Ishikawa (cell line): ENCODE data around the gene TECPR2.

Experiments
- CEBPB ChIP-seq: IDR thresholded peaks from 2 replicates; pipeline ENCODE4 v1.6.1; 2012
- CREB1 ChIP-seq: IDR thresholded peaks from 2 replicates; pipeline ENCODE4 v1.6.1; 2012; ENCODE audit warnings: low read depth
- EGR1 ChIP-seq: IDR thresholded peaks from 2 replicates; pipeline ENCODE4 v1.6.1; 2012
- EP300 ChIP-seq: IDR thresholded peaks from 2 replicates; pipeline ENCODE4 v1.6.1; 2012; ENCODE audit warnings: borderline replicate concordance
- FOXM1 ChIP-seq: IDR thresholded peaks from 2 replicates; pipeline ENCODE4 v1.6.1; 2012; ENCODE audit warnings: low read depth, borderline replicate concordance
- NFIC ChIP-seq: IDR thresholded peaks from 2 replicates; pipeline ENCODE4 v1.6.1; 2012
- RAD21 ChIP-seq: IDR thresholded peaks from 2 replicates; pipeline ENCODE4 v1.6.1; 2012; ENCODE audit warnings: low read depth
- TAF1 ChIP-seq: IDR thresholded peaks from 2 replicates; pipeline ENCODE4 v1.6.1; 2012; ENCODE audit warnings: low read depth, mild to moderate bottlenecking
- TCF12 ChIP-seq: IDR thresholded peaks from 2 replicates; pipeline ENCODE4 v1.6.1; 2012; ENCODE audit warnings: low read depth
- TEAD4 ChIP-seq: IDR thresholded peaks from 2 replicates; pipeline ENCODE4 v1.6.1; 2012
- YY1 ChIP-seq: IDR thresholded peaks from 2 replicates; pipeline ENCODE4 v1.6.1; 2012; ENCODE audit warnings: low read depth
- ZBTB7A ChIP-seq: IDR thresholded peaks from 2 replicates; pipeline ENCODE4 v1.6.1; 2012; ENCODE audit warnings: low read depth
- TF ChIP-seq, protein P1 (sequence below): IDR thresholded peaks from 2 replicates; pipeline ENCODE4 v1.6.1; 2012
- TF ChIP-seq, protein P2 (sequence below): IDR thresholded peaks from 2 replicates; pipeline ENCODE4 v1.6.1; 2012; ENCODE audit warnings: low read depth, mild to moderate bottlenecking
- TF ChIP-seq, protein P3 (sequence below): IDR thresholded peaks from 2 replicates; pipeline ENCODE4 v1.6.1; 2012

Gene TECPR2

DNA sequence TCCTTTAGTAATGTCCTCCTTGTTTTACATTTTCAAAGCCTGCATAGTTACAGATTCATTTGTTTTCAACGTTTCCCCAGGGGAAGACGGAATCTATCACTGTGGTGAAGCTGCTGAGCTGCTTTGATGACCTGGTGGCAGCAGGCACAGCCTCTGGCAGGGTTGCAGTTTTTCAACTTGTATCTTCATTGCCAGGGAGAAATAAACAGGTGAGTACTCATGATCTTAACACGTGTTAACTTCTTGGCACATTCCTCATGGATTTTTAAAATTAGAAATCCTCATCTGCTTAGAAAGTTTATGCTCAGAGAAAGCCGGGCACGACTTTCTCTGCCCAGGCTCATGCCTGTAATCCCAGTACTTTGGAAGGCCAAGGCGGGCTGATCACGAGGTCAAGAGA lies 44.5 kb downstream of the TECPR2 start:
- TF ChIP-seq, protein P1, sequence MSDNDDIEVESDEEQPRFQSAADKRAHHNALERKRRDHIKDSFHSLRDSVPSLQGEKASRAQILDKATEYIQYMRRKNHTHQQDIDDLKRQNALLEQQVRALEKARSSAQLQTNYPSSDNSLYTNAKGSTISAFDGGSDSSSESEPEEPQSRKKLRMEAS: no peak
- TF ChIP-seq EP300 (no peak), CREB1 (no peak), TEAD4 (no peak), CEBPB (no peak), YY1 (no peak), RAD21 (no peak), ZBTB7A (no peak), EGR1 (no peak), FOXM1 (no peak), TAF1 (no peak), NFIC (no peak), TCF12 (no peak)
- TF ChIP-seq, protein P2, sequence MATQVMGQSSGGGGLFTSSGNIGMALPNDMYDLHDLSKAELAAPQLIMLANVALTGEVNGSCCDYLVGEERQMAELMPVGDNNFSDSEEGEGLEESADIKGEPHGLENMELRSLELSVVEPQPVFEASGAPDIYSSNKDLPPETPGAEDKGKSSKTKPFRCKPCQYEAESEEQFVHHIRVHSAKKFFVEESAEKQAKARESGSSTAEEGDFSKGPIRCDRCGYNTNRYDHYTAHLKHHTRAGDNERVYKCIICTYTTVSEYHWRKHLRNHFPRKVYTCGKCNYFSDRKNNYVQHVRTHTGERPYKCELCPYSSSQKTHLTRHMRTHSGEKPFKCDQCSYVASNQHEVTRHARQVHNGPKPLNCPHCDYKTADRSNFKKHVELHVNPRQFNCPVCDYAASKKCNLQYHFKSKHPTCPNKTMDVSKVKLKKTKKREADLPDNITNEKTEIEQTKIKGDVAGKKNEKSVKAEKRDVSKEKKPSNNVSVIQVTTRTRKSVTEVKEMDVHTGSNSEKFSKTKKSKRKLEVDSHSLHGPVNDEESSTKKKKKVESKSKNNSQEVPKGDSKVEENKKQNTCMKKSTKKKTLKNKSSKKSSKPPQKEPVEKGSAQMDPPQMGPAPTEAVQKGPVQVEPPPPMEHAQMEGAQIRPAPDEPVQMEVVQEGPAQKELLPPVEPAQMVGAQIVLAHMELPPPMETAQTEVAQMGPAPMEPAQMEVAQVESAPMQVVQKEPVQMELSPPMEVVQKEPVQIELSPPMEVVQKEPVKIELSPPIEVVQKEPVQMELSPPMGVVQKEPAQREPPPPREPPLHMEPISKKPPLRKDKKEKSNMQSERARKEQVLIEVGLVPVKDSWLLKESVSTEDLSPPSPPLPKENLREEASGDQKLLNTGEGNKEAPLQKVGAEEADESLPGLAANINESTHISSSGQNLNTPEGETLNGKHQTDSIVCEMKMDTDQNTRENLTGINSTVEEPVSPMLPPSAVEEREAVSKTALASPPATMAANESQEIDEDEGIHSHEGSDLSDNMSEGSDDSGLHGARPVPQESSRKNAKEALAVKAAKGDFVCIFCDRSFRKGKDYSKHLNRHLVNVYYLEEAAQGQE: no peak
- TF ChIP-seq, protein P3, sequence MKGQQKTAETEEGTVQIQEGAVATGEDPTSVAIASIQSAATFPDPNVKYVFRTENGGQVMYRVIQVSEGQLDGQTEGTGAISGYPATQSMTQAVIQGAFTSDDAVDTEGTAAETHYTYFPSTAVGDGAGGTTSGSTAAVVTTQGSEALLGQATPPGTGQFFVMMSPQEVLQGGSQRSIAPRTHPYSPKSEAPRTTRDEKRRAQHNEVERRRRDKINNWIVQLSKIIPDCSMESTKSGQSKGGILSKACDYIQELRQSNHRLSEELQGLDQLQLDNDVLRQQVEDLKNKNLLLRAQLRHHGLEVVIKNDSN: no peak

DNA sequence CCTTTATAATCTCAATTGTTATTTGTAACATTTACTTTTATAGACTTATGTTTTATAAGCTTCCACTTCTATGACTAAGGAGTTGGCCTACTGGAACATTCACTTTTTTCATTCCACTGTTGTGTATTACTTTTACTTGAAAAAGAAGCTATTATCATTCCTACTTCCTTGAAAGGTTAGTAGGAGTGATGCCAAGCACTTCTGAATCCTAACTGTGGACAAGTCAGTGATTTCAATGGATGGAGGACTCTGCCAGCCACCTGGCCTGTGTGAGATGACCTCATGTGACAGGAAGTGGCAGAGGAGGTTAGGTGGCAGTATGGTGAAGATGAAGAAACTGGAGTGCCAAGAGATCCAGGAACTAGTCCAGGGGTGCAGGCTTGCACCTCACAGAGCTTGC lies 46.0 kb downstream of the TECPR2 start:
- TF ChIP-seq EP300 (no peak), TAF1 (no peak)
- TF ChIP-seq, protein P1: no peak

DNA sequence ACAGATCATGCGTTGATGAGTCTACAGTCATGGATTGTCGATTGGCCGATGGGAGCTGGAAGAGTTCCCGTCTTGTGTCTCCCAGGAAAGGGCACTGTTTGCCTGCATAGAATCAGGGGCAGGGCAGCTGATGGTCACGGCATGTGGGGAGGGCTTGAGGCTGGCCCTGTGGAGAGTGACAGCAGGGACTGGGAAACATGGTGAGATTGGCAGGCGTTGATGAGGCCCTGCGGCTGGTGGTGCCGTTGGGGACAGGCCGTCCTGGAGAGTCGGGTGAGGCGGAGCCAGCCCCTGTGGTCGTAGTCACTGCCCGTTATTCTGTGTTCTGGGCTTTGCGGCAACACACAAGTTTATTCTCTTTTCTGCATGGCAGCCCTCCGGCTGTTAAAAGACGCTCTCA lies 52.9 kb downstream of the TECPR2 start:
- TF ChIP-seq EGR1 (no peak), TAF1 (no peak), ZBTB7A (no peak), FOXM1 (no peak), CEBPB (no peak), EP300 (no peak), RAD21 (no peak), TCF12 (no peak), NFIC (no peak), TEAD4 (no peak), CREB1 (no peak), YY1 (no peak)
- TF ChIP-seq, protein P1: no peak
- TF ChIP-seq, protein P2: no peak
- TF ChIP-seq, protein P3: no peak

DNA sequence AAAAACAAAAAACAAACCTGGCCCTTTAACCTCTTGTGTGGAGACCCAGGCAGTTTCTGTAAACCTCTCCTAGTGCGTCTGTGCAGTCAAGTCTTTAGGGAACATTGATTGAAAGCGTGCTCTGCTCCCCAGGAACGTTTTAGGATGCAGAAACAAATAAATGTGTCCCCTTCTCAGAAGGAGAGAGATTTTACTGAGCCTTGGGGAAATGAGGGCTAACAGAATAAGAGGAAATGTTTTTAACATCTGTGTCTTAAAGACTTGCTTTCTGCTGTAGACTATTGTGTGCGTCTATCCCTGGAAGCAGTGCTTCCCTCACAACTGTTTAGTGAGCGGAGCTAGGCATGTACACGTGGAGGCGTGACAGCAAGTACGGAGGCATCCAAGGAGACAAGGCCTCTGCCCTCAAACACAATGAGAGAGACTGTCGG lies 54.3 kb downstream of the TECPR2 start:
- TF ChIP-seq CREB1: no peak
- TF ChIP-seq, protein P1: no peak
- TF ChIP-seq EGR1: no peak

DNA sequence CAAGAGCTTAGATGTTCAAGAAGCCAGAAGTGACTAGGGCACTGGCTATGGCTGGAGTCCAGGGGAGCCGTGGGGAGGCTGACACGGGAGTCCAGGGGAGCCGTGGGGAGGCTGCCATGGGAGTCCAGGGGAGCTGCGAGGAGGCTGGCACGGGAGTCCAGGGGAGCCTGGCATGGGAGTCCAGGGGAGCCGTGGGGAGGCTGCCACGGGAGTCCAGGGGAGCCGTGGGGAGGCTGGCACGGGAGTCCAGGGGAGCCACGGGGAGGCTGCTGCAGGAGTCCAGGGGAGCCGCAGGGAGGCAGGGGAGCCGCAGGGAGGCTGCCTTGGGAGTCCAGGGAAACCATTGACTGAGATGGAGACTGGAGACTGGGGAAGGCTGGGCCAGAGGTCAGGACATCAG lies 54.9 kb downstream of the TECPR2 start:
- TF ChIP-seq CEBPB (no peak), CREB1 (no peak), EGR1 (no peak), NFIC (no peak), RAD21 (no peak), YY1 (no peak), TAF1 (no peak), FOXM1 (no peak), TCF12 (no peak)
- TF ChIP-seq, protein P1: no peak
- TF ChIP-seq, protein P3: no peak
